Karpas-422 (cell line): ENCODE results near the gene CD7. TPM values are rescaled to one million over a fixed set of nuclear protein-coding genes. Genes with fewer than 3 reads are reported as not detected.

Experiments
- DNase-seq: peaks from one replicate; pipeline ENCODE4 v3.0.0-alpha.2; 2015
- H2AFZ ChIP-seq: fragments of 200-600 bp; sonication (generic); 2 replicates; pipeline ENCODE4 v1.6.1; 2014; ENCODE audit warnings: antibody characterized with exemption, low read length, mixed read lengths
- H3K27ac ChIP-seq: fragments of 200-600 bp; sonication (generic); 2 replicates; pipeline ENCODE4 v1.5.1; 2014; ENCODE audit warnings: mild to moderate bottlenecking, low read length, moderate library complexity
- H3K27me3 ChIP-seq: fragments of 200-600 bp; sonication (generic); 2 replicates; pipeline ENCODE4 v1.6.1; 2014; ENCODE audit warnings: low read length, mixed read lengths
- H3K36me3 ChIP-seq: fragments of 200-600 bp; sonication (generic); 2 replicates; pipeline ENCODE4 v1.6.1; 2014; ENCODE audit warnings: low read length, mixed read lengths; ENCODE audit not compliant: insufficient read depth
- H3K4me1 ChIP-seq: fragments of 200-600 bp; sonication (generic); 2 replicates; pipeline ENCODE4 v1.6.1; 2014; ENCODE audit warnings: mild to moderate bottlenecking, low read length, mixed read lengths
- H3K4me2 ChIP-seq: fragments of 200-600 bp; sonication (generic); 2 replicates; pipeline ENCODE4 v1.6.1; 2014; ENCODE audit warnings: low read length, low read depth, mild to moderate bottlenecking; ENCODE audit not compliant: poor library complexity, severe bottlenecking
- H3K4me3 ChIP-seq: fragments of 200-600 bp; sonication (generic); 2 replicates; pipeline ENCODE4 v1.5.1; 2014; ENCODE audit warnings: mild to moderate bottlenecking, antibody characterized with exemption, low read length, mixed read lengths
- H3K79me2 ChIP-seq: fragments of 200-600 bp; sonication (generic); 2 replicates; pipeline ENCODE4 v1.6.1; 2014; ENCODE audit warnings: mild to moderate bottlenecking, low read length, mixed read lengths
- H3K9ac ChIP-seq: fragments of 200-600 bp; sonication (generic); 2 replicates; pipeline ENCODE4 v1.6.0; 2014; ENCODE audit warnings: low read length
- H3K9me2 ChIP-seq: fragments of 200-600 bp; sonication (generic), shearing (Covaris generic); replicated peaks from 2 replicates; pipeline ENCODE4 v1.6.0; 2014; ENCODE audit warnings: mild to moderate bottlenecking, low read length, moderate library complexity; ENCODE audit not compliant: insufficient read depth
- H3K9me3 ChIP-seq: fragments of 300-700, 200-600 bp; sonication (generic); 2 replicates; pipeline ENCODE4 v1.6.1; 2014; ENCODE audit warnings: low read length, mixed read lengths
- H4K20me1 ChIP-seq: fragments of 200-600 bp; sonication (generic); 2 replicates; pipeline ENCODE4 v1.6.1; 2014; ENCODE audit warnings: mild to moderate bottlenecking, antibody characterized with exemption, low read length, low read depth; ENCODE audit not compliant: insufficient read depth
- total RNA-seq: library from RNA; depleted of rRNA; stranded (reverse); fragments of >200 nt; shearing (Covaris generic); gene quantifications from 2 replicates; pipeline ENCODE4 v1.2.3, GENCODE V29; 2014; ENCODE audit warnings: low replicate concordance

The CD7 gene
- total RNA-seq, 1 experiment from 2014 or later, result not detected

DNA sequence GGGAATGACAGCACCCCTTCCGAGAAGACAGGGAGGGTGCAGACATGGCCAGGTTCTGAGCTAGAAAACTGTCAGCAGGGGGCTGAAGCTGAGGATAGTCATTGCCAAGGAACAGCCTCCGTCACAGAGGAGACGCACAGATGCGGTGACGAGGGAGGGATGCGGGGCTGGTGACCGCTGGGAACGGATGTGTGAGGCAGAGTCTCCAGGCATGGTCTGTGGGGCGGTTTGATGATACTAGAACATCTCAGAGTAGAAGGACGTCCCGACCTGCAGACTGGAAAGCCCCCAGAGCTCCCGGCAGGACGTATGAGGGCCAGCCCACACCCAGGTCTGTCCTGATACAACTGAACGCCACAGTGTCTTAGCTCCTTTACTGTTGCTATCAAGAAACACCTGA is 42.1 kb downstream of the CD7 start:
- H3K9ac ChIP-seq, result no peak overlapping the region
- peaks cover 15% of the 10 kb centered on the region; the same call in 1 of the 2 replicates for H3K36me3 ChIP-seq
- H3K4me2 ChIP-seq, result no peak overlapping the region
- H2AFZ ChIP-seq, result no peak overlapping the region
- H3K4me3 ChIP-seq, result no peak overlapping the region
- no peaks in the 10 kb centered on the region for H3K9me2 ChIP-seq
- DNase-seq, result no peak
- peaks cover 28% of the 10 kb centered on the region for H3K79me2 ChIP-seq
- no peaks in the 10 kb centered on the region for H3K9me3 ChIP-seq
- H4K20me1 ChIP-seq, result peaks cover 23% of the 10 kb centered on the region
- H3K4me1 ChIP-seq, result peaks cover 17% of the 10 kb centered on the region
- no peak overlapping the region for H3K27ac ChIP-seq
- no peaks in the 10 kb centered on the region for H3K27me3 ChIP-seq

DNA sequence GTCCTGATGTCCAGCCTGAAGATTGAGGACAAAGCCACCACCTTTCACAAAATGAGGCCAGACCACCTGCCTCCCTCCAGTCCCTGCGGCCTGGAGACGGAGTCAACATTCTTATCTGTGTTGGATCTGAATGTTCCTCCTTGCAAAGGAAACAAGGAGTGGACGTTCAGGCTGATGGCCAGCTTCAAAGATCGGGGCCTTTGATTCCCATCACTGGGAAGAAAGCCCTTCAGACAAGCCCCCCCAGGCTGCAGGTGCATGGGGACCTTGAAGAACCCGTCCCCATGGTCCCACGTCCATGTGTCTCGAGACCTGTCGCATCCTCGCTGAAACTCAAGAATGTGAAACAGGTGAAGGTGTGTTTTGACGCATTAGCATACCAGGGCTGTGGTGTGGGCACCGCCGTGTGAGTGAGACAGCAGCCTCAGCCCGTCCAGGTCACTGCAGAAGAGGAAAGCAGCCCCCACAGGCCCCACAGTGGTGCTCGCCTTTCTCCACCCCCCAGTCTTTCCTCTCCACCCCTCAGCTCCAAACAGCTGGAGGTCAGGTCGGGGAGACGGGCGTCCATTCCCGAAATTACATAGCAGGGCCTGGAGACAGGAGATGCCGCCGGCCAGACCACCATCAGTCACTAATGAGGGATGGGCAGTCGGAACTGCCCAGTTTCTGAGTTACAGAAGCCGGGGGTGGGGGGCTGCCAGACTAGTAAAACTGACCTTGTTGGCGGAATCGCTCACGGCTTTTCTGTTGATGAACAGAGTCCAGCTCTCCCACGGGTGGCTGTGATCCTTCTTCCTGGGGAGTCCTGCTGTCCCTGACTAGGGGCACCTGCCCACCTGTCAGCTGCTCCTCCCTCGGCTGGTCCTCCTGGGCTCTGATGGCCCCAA is 43.0 kb downstream of the CD7 start:
- no peaks in the 10 kb centered on the region for H3K9me3 ChIP-seq
- H4K20me1 ChIP-seq, result peaks cover 32% of the 10 kb centered on the region
- peak overlapping the region; percentile 76 for H3K4me2 ChIP-seq
- peaks cover 38% of the 10 kb centered on the region for H3K79me2 ChIP-seq
- peak overlapping the region; percentile 99 for H3K9ac ChIP-seq
- no peaks in the 10 kb centered on the region for H3K27me3 ChIP-seq
- DNase-seq, result no peak
- peaks cover 15% of the 10 kb centered on the region; the same call in 1 of the 2 replicates for H3K36me3 ChIP-seq
- H3K4me1 ChIP-seq, result peaks cover 17% of the 10 kb centered on the region
- H3K9me2 ChIP-seq, result no peaks in the 10 kb centered on the region
- H2AFZ ChIP-seq, result no peak overlapping the region
- no peak overlapping the region for H3K27ac ChIP-seq
- peak overlapping the region; percentile 77; the same call in 1 of the 2 replicates for H3K4me3 ChIP-seq

DNA sequence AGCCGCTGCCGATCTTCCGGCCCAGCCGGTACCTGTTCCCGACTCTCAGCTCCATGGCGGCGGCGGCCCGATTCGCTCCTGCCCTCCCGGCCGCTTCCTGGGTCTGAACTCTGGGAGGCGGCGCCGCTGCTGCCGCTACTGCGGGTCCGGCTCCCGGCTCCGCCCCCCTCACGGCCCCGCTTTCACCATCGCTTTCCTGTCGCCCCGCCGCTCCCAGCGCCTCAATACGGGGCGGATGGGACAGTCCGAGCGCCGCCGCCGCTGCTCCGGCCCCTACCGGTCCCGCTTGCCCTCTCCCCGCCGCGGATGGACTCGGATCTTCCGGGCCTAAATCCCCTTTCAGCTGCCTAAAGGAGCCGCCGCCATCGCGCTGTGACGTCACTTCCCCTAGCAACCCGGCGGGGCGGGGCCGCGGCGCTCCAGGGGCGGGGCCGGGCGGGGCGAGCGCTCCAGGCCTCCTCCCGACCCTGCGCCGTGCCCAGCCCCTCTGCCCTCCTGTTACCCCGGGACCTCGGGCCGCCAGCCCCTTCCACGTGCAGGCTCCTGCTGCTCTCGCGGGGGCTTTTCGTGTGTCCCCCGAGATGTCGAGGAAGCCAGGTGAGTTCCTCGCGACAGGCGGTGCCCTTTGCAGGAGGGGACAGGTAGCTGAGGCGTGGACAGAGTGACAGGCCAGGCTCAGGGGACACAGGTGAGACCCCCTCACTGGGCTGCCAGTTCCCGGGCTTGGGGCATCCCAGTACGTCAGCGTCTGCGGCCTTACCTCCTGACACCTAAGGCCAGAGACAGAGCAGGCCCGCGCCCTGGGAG is 43.9 kb downstream of the CD7 start, which contains the start of gene CSNK1D:
Gene CSNK1D, minus strand, starts transcription at position 374 of the 807 bp plus-strand sequence. Its CDS starts 319 bp downstream, at position 55.
- Histone ChIP-seq H3K27me3 (no peaks in the 10 kb centered on the region), H3K4me3 (peak within 1 kb of the TSS; percentile 77), H3K4me1 (peaks cover 17% of the 10 kb centered on the region), H3K27ac (peak within 1 kb of the TSS; percentile 80), H3K9me2 (no peaks in the 10 kb centered on the region), H3K79me2 (peaks cover 46% of the 10 kb centered on the region), H4K20me1 (peaks cover 40% of the 10 kb centered on the region), H3K9me3 (no peaks in the 10 kb centered on the region), H3K9ac (peak within 1 kb of the TSS; percentile 99), H3K36me3 (peaks cover 15% of the 10 kb centered on the region; the same call in 1 of the 2 replicates), H2AFZ (peak within 1 kb of the TSS; percentile 88; the same call in 1 of the 2 replicates), H3K4me2 (peak within 1 kb of the TSS; percentile 81)
- DNase-seq, result peak; percentile 95

- H4K20me1 ChIP-seq, result peaks cover 48% of the 10 kb centered on the region
- H3K4me1 ChIP-seq, result peaks cover 17% of the 10 kb centered on the region
- no peak overlapping the region for H2AFZ ChIP-seq
- DNase-seq, result peak; percentile 60
- H3K9me2 ChIP-seq, result no peaks in the 10 kb centered on the region
- H3K36me3 ChIP-seq, result peaks cover 15% of the 10 kb centered on the region; the same call in 1 of the 2 replicates
- peak overlapping the region; percentile 81 for H3K4me2 ChIP-seq
- peak overlapping the region; percentile 77 for H3K4me3 ChIP-seq
- H3K9ac ChIP-seq, result peak overlapping the region; percentile 99
- H3K27me3 ChIP-seq, result no peaks in the 10 kb centered on the region
- peak overlapping the region; percentile 80 for H3K27ac ChIP-seq
- peaks cover 55% of the 10 kb centered on the region for H3K79me2 ChIP-seq
- H3K9me3 ChIP-seq, result no peaks in the 10 kb centered on the region
Observed at GRCh38 chr17:82272495-82273326, 44.7 kb downstream of the CD7 start.

GRCh38 chr17:82271401-82271800 is 46.0 kb downstream of the CD7 start:
- Histone ChIP-seq H3K9ac (no peak overlapping the region), H3K9me3 (no peaks in the 10 kb centered on the region), H3K36me3 (peaks cover 15% of the 10 kb centered on the region; the same call in 1 of the 2 replicates), H3K27me3 (no peaks in the 10 kb centered on the region), H3K4me2 (peak overlapping the region; percentile 81), H4K20me1 (peaks cover 56% of the 10 kb centered on the region), H3K4me3 (no peak overlapping the region), H3K4me1 (peaks cover 17% of the 10 kb centered on the region), H3K27ac (no peak overlapping the region), H3K9me2 (no peaks in the 10 kb centered on the region), H3K79me2 (peaks cover 67% of the 10 kb centered on the region), H2AFZ (no peak overlapping the region)
- DNase-seq, result no peak

DNA sequence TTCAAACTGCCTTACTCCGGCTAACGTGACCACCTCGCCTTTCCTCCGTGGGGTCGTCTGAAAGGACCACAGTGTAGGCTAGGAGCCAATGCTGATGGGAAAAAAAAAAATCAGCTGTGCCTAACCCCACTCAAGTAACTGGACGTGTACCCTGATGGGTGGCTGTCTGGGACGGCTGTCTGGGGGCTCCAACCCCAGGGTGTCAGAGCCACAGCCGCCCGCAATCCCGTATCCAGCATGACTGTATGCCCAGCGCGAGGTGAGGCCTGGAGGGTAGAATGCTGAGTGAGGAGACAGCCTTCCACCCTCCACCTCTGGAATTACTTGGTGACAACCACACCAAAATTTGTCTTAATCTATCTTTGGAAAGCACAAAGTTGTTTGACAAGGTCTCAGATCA is 46.8 kb downstream of the CD7 start:
- no peaks in the 10 kb centered on the region for H3K9me3 ChIP-seq
- H3K4me2 ChIP-seq, result no peak overlapping the region
- DNase-seq, result no peak
- no peak overlapping the region for H3K4me3 ChIP-seq
- no peak overlapping the region for H3K9ac ChIP-seq
- peaks cover 64% of the 10 kb centered on the region for H4K20me1 ChIP-seq
- peaks cover 74% of the 10 kb centered on the region for H3K79me2 ChIP-seq
- H3K27ac ChIP-seq, result no peak overlapping the region
- no peak overlapping the region for H2AFZ ChIP-seq
- no peaks in the 10 kb centered on the region for H3K9me2 ChIP-seq
- peaks cover 20% of the 10 kb centered on the region; the same call in 1 of the 2 replicates for H3K36me3 ChIP-seq
- peaks cover 17% of the 10 kb centered on the region for H3K4me1 ChIP-seq
- no peaks in the 10 kb centered on the region for H3K27me3 ChIP-seq

GRCh38 chr17:82269882-82270500 is 47.4 kb downstream of the CD7 start:
- DNase-seq, result no peak
- Histone ChIP-seq H4K20me1 (peaks cover 68% of the 10 kb centered on the region), H3K36me3 (peaks cover 26% of the 10 kb centered on the region), H2AFZ (no peak overlapping the region), H3K79me2 (peaks cover 79% of the 10 kb centered on the region), H3K4me2 (no peak overlapping the region), H3K9ac (no peak overlapping the region), H3K4me1 (peaks cover 17% of the 10 kb centered on the region), H3K9me3 (no peaks in the 10 kb centered on the region), H3K27me3 (no peaks in the 10 kb centered on the region), H3K27ac (no peak overlapping the region), H3K4me3 (no peak overlapping the region), H3K9me2 (no peaks in the 10 kb centered on the region)
